NCI-H82 (cell line): ENCODE data around the gene LARGE1.

Experiments used
- DNase-seq: peaks from one replicate; lab custom pipeline; 2025; lab: John Stamatoyannopoulos, UW

LARGE1 gene

DNA sequence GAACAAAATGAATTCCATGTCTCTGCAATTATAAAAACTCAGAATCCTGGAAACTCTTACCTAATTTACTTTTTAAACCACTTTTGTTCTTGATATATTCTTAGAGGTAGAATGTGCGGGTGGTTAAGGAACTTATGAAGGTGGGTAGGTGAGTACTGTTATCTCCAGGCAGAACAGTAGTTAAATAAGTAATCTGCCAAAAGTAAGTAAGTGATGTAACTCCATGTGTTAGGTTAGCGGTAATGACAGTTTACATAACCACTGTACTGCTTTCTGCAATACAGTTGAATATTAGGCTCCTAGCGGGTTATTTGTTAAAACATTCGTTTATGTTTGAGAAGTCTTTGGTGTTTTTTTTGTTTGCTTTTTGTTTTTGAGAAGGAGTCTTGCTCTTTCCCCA, 7.1 kb downstream of the LARGE1 start:
- DNase-seq = no peak

DNA sequence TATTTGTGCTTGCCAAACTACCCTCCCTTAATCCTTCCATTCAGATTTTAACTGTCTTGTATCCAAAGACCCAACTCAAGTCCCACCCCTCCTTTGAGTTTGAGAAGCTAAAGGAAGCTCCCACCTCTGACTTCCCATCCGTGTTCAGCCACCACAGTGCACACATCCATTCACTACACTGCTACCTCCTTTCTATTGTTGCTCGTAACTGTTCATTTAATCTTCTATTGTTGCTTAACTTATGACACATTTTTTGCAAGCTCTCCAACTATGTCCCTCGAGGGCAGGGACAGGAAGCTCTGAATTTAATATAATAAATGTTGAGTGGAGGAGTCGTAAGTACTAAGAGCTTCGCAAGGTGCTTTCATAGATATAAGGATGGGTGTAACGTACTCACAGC, 10.4 kb downstream of the LARGE1 start:
- DNase-seq = no peak

GRCh38 chr22:33909075-33909458, 11.2 kb downstream of the LARGE1 start:
- no peak for DNase-seq

DNA sequence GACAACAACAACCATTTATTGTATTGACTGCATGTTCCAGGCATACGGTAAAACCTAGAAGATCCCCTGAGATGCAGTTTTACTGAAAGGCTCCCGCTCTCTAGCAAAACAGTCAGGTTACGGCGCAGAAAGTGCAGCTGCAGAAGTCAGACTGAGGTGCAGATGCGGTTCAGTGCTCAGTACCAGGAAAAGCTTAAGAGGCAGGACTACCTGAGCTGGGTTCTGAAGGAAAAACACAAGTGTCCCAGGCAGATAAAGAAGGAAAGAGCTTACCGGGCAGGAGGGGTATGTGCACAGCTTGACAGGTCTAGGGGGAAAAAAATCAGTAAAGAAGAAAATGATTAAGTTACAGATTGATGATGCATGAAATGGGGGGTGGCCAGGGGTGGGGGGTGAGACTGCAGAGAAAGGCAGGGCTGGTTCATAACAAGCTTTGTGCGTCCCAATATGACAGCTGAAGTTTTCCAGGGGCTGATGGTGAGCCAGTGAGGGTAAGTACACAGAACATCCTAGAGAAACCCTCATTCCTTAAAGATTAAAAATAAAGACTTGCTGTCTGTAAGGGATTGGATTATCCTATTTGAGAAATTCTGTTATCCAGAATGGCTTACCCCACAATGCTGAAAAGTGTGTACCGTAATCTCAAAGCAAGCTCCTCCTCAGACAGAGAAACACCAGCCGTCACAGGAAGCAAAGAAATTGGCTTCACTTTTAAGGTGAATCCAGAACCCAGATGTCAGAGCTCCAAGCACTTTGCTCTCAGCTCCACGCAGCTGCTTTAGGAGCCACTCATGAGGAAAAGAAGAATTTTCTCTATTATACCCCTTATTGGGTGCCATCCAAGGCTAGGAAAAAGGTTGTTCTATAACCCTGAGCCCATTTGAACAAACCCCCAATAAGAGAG, 11.9 kb downstream of the LARGE1 start:
- DNase-seq = peak; percentile 39

- no peak for DNase-seq
Observed at GRCh38 chr22:33906954-33907353, 13.3 kb downstream of the LARGE1 start.

DNA sequence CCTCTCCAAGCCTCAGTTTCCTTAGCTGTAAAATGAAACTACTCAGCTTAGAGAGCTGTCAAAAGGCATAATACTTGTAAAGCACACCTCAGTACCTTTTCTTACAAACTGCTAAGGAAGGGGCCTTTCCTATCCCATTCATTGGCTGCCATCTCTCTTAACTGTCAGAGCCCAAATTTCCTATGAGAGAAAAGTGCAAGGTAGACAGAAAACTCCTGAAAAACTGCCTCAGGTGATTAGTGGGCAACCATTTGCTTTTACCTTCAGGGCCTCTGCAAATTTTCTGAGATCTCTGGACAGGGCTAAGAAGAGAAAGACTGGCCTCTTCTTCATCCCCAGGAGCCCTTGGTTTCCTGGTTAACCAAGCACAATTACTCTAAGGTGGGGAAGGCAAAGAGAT, 13.8 kb downstream of the LARGE1 start:
- DNase-seq = no peak

- peak; percentile 65 for DNase-seq
Observed at GRCh38 chr22:33903012-33903411, 17.3 kb downstream of the LARGE1 start.

DNA sequence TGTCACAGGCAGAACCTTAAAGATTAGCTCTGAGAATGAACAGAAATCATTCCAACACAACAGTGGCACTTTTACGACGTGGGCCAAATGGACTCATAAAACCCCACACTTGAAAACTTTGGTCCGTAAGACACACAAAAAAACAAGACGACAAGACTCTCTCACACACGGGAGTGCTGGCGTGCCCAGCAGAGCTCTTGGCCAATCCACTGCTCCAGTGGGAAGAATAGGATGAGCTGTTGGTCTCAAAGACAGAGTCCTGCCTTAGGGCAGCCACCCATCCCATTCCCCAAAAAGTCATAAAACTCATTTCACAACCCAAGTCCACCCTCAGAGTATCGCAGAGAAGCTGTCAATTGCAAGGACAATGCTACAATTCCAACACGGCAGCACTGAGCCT, 18.2 kb downstream of the LARGE1 start:
- no peak for DNase-seq

- peak; percentile 40 for DNase-seq
Observed at GRCh38 chr22:33898121-33898520, 22.2 kb downstream of the LARGE1 start.

- peak; percentile 89 for DNase-seq
Observed at GRCh38 chr22:33897448-33897835, 22.8 kb downstream of the LARGE1 start.

GRCh38 chr22:33896575-33897447, 23.5 kb downstream of the LARGE1 start:
- DNase-seq = no peak

- DNase-seq = no peak
Observed at GRCh38 chr22:33896154-33896553, 24.1 kb downstream of the LARGE1 start.

- no peak for DNase-seq
Observed at GRCh38 chr22:33895444-33895843, 24.8 kb downstream of the LARGE1 start.

DNA sequence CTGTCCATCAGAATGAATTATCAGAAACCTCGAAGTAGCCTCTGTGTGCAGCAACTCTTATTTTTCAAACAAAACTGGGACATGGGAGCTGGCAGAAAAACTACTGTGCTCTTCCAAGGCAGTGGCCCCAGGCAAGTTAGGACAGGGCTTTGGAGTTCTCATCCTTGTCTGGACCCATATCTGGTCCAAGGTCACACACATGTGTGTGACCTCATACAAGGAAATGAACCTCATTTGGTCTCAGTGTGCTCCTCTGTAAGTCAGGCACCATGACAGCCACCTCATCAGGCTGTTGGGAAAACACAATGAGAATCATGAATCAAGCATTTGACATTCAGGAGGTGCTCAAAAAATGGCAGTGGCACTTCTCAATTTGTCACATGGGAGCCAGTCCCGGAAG, 25.8 kb downstream of the LARGE1 start:
- no peak for DNase-seq

DNA sequence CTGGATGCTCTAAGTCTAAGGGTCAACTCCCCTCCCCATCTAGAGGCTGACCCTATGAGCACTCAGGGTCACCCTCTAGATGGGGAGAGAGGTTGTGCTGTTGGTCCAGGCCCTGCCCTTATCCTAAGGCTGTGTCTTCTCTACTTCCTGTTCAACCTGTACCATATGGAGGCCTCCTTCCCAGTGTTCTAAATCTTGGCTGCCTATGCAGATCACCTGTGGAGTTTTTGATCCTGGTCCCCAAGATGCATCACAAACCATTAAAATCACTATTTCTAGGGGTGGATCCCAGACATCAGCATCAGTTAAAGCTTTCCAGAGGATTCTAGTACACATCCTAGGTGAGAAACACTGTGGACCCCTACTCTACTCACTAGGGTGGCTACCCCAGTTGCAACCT, 26.2 kb downstream of the LARGE1 start:
- no peak for DNase-seq

DNA sequence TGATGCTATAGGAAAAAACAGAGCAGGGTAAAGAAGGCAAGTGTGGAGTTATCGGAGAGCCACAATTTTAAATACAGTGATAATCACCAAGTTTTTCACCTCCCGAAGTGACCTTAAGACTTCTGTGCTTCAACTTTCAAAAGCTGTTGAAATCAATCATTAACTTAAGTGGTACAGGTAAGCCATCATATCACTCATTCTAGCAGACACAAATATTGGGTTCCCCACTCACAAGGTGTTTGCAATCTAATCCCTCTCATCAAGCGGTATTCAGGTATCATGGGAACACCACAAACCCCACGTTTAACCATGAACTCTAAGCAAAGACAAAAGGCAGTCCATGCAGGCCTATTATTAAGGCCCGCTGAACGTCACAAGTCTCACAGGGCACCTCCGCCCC, 26.8 kb downstream of the LARGE1 start:
- DNase-seq = no peak

DNA sequence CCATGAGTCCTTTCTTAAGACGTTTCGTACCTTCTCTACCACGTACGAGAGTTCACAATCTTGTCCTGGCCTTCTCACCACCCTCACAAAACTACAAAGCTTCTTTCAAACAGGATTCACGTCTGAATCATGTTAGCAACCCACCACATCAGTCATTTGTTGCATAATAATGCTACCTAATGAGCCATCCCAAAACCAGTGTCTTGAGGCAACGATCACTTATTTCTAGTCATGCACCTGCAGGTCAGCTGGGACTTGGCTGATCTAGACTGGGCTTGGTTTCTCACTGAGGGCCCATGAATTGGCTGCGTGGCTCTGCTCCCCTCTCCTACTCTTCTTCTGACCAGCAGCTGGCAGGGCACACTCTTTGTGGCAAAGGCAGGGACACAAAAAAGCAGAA, 28.3 kb downstream of the LARGE1 start:
- DNase-seq = no peak

DNA sequence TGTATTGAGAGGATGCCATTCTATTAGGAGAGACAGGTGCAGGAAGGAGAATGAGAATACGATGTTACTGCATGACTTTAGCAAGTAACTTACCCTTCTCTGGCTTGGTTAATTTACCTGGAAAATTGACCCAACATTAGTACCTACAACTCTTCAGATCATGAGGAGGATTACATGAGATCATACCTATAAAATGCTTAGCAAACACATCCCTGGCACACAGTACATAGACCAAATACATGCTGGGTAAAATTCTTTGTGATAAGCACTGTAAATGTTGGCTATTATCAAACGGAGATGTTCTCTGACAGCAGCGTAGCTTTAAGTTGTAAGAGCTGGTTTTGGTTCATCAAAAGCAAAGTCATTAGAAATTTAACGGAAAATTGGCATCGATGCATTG, 28.8 kb downstream of the LARGE1 start:
- no peak for DNase-seq

DNA sequence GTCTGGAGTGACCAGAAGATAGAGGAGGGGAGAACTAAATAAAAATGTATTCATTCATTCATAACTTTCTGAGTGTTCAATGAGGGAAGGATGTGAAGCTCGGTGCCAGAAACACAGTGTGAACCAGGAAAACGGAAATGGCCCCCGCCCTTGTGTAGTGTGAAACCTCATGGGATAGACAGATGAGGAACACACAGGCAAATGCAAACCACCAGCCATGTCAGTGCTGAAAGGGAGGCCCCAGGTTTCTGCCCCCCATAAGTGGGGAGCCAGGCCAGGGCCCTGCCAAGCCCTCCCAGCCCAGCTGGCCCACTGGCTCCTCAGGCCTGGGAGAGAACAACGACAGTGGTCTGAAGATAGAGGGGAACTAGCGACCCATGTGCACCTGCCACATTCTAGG, 30.5 kb downstream of the LARGE1 start:
- DNase-seq = no peak

- DNase-seq = no peak
Observed at GRCh38 chr22:33888821-33889220, 31.5 kb downstream of the LARGE1 start.

DNA sequence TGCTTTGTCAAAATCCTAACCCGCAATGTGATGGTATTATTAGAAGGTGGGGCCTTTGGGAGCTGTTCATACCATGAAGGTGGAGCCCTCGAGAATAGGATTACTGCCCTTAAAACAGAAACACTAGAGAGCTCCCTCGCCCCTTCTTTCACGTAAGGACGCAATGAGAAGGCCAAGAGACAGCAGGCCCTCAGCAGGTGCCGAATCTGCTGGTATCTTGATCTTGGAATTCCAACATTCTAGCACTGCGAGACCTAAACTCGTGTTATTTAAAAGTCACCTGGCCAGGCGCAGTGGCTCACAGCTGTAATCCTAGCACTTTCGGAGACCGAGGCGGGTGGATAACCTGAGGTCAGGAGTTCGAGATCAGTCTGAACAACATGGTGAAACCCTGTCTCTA, 33.1 kb downstream of the LARGE1 start:
- DNase-seq = no peak

- no peak for DNase-seq
Observed at GRCh38 chr22:33886696-33887095, 33.6 kb downstream of the LARGE1 start.

DNA sequence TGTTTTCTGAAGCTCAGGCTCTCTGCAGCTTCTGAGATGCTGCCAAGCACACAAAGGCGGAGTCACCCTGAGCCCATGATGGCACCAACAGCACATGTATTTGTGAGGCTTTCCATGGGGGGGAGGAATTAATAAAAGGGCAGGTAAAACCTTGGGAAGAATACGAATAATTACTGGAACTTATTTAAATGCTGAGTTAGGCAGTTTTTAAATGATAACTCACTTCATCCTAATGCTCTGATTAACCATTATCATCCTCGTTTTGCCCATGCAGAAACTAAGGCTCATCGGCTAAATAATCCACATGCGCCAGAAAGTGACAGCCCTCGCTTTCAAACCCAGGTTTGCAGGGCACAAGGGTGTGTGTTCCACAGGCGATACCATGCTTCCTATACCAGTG, 35.4 kb downstream of the LARGE1 start:
- no peak for DNase-seq
